DLD1 (cell line): ENCODE measurements around the gene BMP5.
"Not testable (repeated sequence)": the region's sequence is repeated elsewhere in the genome, so short reads cannot be mapped to it uniquely, and the experiment has no call there.

Experiments
- in situ Hi-C: cut with HindIII; loops from 2 replicates; pipeline ENCODE4 v1.10.0; 2017; ENCODE audit warnings: low sequenced_read_pairs

The BMP5 gene

GRCh38 chr6:55875400-55875799, at the start of gene BMP5:
BMP5 (minus strand) TSS chr6:55875590; CDS start chr6:55874865, 725 bp downstream.
- in situ Hi-C loops, result no loop called here

DNA sequence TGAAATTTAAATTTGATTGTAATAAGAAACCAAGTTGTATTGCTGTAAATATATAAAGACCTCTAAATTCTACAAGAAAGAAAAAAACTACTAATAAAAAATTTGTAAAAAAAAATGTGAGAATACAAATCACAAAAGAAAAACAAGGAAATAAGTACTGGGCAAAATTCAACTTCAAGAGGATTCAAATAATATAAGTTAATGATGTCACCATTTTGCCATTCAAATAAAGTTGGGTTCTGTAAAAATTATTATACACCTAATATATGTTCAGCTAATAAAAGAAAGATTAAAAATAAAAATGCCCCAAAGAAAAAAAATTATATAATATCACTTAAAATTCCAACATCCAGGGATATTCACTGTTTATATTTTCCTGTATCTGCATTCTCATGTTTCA, 47.0 kb upstream of the BMP5 start:
- in situ Hi-C loops, result no loop called here

GRCh38 chr6:55919716-55920308, 44.4 kb upstream of the BMP5 start:
- in situ Hi-C loops, result no loop called here

DNA sequence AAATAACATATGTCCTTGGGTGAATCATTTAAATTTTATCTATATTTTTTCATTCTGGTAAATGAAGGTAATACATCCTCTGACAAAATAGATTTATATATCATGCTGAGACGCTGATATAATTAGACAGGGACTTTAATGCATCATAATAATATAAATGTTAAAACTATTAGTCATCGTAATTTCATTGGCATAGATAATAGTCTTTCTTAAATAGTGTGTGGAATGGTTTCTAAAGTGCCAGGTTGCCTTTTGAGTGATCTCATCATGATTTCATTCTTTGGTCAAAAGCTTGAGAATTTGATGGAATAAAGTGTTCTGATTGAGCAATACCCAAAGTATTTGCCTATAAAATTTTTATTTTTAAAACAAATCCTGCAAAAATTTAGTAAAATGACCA, 43.2 kb upstream of the BMP5 start:
- in situ Hi-C loops, result no loop called here

DNA sequence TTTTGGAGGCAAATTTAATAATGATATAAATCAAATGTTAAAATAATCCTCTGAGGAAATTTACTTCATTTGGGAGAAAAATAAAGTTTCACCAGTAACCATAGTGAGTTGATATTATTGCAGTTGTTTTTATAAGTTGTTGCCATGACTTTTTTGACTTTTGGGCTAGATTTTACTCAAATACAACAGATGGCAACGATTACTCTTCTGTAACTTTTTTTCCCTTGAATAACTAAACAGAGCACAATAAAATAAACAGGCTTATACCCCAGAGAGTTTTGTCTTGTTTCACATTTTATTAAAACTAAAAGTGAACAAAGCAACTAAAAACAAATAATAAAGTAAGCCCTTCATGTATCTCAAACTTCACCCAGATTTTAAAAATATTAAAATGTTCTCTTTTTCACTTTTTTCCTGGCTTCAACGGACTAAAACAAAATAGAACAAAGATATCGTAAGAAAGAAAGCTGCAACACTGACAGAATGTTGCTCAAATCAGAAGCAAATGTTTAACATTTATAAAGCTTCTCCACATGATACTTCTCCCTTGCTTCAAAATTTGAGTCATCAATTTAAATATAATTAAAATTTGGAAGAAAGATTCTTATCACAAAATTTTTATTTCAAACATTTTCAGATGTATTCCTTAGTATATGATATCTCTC, 42.5 kb upstream of the BMP5 start:
- in situ Hi-C loops, result no loop called here

- in situ Hi-C loops, result no loop called here
These were observed 40.8 kb upstream of the BMP5 start for GRCh38 chr6:55916188-55916587.

- in situ Hi-C loops, result no loop called here
These were observed 38.1 kb upstream of the BMP5 start for GRCh38 chr6:55913228-55914195.

DNA sequence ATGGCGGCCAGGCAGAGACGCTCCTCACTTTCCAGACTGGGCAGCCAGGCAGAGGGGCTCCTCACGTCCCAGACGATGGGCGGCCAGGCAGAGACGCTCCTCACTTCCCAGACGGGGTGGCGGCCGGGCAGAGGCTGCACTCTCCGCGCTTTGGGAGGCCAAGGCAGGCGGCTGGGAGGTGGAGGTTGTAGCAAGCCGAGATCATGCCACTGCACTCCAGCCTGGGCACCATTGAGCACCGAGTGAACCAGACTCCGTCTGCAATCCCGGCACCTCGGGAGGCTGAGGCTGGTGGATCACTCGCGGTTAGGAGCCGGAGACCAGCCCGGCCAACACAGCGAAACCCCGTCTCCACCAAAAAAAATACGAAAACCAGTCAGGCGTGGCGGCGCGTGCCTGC, 35.1 kb upstream of the BMP5 start:
- in situ Hi-C loops, result not testable (repeated sequence)

DNA sequence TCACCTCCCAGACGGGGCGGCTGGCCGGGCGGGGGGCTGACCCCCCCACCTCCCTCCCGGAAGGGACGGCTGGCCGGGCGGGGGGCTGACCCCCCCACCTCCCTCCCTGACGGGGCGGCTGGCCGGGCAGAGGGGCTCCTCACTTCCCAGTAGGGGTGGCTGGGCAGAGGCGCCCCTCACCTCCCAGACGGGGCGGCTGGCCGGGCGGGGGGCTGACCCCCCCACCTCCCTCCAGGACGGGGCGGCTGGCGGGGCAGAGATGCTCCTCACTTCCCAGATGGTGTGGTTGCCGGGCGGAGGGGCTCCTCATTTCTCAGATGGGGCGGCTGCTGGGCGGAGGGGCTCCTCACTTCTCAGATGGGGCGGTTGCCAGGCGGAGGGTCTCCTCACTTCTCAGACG, 34.5 kb upstream of the BMP5 start:
- in situ Hi-C loops, result not testable (repeated sequence)

- in situ Hi-C loops, result no loop called here
These were observed 27.4 kb upstream of the BMP5 start for GRCh38 chr6:55902796-55903195.

GRCh38 chr6:55901765-55902270, 26.4 kb upstream of the BMP5 start:
- in situ Hi-C loops, result no loop called here

DNA sequence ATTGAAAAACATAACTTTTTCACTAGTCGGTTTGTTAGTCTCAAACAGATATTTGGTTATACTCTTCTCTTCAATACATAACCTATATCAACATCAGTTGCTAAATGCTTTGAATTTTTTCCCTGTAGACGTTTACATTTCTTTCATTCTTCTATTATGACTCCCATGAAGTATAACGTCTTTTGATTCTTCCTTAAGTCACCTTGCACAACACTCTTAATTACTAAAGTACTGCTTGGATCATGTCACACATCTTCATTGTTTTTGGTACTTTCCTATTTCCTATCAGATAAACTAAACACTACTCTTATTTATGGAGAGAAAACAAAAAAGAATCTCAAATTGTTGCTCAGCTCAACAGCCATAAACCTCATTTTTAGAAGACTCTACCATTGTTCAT, 23.0 kb upstream of the BMP5 start:
- in situ Hi-C loops, result no loop called here

GRCh38 chr6:55897346-55897745, 22.0 kb upstream of the BMP5 start:
- in situ Hi-C loops, result no loop called here

GRCh38 chr6:55895972-55896730, 20.8 kb upstream of the BMP5 start:
- in situ Hi-C loops, result no loop called here

GRCh38 chr6:55892749-55893357, 17.5 kb upstream of the BMP5 start:
- in situ Hi-C loops, result no loop called here

GRCh38 chr6:55888917-55889316, 13.5 kb upstream of the BMP5 start:
- in situ Hi-C loops, result loop anchor here (10.0 kb wide), 1 partner anchor 274 kb away; no protein-coding TSS in a partner anchor

DNA sequence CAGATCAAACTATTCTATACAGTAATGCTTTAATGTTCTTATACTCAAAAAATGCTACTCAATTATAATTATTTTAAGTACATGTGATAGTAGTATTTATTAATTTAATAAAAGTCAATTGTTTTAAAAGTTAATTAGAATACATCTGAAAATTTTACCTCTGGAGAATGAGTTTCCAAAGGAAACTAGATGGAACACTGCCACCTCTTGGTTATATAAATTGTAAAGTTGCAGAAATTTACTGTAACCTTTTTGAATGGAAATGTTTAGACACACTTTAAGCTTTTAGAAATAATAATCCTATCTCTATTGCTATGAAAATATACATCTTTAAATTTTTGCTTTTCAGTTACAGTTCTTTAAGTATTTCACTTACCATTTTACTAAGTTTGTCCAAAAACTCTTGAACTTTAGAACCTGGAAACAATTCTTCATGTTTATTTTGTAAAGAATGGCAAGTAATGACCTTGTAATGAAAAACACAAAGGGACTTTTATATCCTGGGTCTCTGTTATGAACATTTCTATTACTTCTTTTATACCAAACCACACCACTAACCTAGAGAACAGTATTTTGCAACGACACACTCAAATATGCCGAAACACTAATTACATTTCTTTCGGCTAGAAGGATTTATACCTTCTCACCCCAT, 10.9 kb upstream of the BMP5 start:
- in situ Hi-C loops, result loop anchor here (10.0 kb wide), 1 partner anchor 272 kb away; no protein-coding TSS in a partner anchor

DNA sequence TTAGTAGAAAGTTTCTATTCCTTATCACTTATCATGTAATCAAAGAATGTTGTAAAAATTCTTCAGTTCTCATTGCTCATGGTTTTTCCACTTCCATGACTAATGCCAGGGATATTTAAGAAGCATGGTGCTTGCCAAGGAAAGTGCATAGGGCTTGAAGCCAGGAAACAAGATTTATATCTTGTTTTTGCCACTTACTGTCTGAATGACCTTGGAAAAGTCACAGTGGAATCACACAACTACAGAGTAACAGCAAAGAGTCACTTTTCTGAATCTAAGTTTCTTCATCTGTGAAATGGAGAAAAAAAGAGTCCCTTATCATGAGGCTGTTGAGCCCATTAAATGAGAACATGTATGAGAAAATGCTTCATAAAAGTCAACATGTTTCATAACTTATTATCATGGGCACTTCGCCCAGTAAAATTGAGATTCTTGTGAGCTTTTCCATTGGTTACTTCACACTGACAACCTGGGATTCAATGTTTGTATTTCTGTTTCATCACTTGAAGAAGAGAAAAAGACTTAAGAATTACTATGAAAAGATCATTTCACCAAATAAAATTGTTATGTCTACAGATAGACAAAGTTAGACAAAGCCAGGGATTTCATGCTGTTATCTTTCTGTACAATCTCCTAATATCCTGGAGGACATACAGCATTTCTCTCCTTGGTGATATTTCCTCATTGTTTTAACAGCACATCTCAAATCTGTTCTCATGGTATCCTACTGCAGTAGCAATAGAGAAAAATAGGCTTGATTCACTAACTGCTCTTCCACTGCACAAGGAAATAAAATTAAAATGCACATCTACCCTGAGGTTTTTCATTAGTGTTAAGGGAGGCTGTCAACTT, 7.6 kb upstream of the BMP5 start:
- in situ Hi-C loops, result loop anchor here (10.0 kb wide), 1 partner anchor 268 kb away; no protein-coding TSS in a partner anchor

DNA sequence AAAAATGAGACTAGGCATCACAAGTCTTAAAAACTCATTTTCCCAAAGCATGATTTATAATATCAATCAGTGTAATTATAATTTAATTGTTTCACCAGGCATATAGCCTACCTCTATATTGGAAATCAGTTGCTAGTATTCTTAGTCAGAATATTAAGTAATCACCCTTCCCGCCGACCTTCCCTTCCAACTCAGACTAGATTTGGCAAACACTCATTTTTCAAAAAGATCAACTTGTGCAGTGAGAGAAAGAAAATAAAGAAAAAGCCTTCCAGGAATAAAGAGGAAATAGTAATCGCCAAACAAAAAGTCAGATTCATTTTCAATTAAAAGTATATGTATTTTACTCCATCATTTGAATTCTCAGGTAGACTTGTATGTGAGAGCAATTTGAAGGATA, 1.9 kb upstream of the BMP5 start:
- in situ Hi-C loops, result no loop called here
